GM19324 (cell line): ENCODE data around the gene TFDP1.

ENCODE experiments used
- ATAC-seq: cut with Tn5 transposase; IDR thresholded peaks from one replicate; pipeline ENCODE4 v1.9.1; 2021; ENCODE audit warnings: mild to moderate bottlenecking, moderate library complexity; ENCODE audit not compliant: unreplicated experiment, low FRiP score

Gene TFDP1

DNA sequence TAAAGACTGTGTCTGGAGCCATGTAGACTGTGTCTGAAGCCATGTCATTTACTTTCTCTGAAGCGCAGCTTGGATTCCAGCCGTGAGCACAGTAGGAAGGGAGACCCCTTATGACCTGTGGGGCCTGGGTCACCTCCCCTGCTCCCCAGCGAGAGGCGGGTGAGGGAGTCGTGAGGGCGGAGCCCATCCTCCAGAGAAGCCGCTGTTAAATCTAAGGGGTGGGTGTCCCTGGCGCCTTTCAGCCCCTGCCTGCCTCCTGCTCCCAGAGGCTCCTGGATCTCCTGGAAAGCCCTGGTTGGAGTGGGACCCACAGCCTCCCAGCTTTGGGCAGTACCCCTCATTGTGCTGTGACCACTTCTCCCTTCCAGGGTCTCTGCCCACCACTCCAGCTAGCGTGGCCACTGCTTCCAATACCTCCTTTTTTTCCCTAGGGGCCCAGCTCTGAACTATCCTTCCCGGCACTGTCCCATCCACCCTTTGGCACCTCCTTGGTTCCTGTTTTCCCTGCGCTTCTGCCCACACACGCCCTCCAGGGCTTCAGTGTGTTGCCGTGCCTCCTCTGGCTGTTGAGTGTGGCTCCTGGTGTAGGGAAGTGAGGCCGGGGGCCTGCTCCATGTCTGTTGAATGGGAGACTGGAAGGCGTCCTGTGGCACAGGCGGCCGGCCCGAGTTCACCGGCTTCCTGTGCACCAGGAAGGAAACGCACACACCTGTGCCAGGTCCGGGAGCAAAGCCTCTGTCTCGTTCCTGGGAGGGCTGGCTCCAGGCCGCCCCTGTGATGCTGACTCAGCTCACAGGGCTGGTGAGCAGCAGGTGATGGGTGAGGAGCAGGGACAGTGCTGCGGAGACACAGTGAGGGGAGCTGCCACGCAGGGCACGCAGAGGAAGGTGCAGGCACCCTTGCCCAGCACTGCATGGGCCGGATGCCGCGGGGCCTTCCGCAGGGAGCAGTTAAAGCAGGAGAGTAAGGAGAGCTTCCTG lies 44.0 kb downstream of the TFDP1 start:
- ATAC-seq = no peak

DNA sequence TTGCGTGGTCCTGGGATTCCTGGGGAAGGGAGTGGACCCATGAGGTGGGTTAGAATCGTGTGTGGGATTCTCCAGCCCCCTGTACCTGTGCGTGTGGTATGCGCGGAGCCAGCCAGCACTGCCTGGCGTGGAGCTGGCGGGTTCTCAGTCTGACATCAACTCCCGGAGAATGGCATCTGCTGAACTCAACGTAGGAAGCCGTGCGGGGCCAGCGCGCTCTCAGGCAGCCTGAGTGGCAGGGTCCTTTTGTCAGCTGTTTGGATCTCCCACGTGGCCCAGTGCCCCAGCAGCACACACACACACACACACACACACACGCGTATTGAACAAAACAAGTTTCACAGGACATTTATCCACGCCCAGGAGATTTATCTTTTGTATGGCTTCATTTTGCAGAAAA lies 45.3 kb downstream of the TFDP1 start:
- no peak for ATAC-seq

DNA sequence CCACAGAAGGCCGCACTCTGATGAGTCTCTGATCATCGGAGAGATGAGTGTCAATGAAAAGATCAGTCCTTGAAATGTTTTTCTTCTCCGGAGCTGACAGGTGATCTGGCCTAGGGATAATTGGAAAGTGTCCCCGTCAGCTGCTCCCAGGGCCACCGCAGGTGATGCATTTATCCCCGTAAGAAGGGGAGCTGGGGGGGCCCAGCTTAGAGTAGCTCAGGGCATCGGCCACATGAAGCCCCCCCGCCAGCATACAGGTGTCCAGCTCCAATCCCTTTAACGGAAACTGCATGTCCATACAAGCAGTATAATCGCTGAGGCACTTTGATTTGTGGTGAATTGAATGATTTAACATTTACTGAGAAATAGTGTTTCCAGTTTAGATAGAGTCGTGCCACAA lies 45.7 kb downstream of the TFDP1 start:
- no peak for ATAC-seq

DNA sequence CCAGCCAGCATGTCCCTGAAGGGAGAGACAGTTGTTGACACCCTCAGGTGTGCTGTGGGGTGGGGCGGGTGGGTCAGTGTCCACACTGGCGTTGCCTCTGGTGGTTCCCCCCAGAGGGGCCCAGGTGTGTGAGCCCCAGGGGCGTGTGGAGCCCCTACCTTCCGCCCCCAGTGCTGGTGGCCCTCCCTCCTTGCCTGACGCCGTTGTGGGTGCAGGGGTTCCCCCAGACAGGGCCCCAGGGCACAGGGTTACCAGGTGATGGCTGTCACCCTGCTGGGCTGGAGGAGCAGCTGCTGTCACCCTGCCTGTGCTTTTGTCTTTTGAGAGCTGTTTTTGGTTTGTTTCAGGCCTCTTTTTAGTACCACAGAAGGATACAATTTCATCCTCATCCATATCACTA lies 46.3 kb downstream of the TFDP1 start:
- ATAC-seq = no peak

DNA sequence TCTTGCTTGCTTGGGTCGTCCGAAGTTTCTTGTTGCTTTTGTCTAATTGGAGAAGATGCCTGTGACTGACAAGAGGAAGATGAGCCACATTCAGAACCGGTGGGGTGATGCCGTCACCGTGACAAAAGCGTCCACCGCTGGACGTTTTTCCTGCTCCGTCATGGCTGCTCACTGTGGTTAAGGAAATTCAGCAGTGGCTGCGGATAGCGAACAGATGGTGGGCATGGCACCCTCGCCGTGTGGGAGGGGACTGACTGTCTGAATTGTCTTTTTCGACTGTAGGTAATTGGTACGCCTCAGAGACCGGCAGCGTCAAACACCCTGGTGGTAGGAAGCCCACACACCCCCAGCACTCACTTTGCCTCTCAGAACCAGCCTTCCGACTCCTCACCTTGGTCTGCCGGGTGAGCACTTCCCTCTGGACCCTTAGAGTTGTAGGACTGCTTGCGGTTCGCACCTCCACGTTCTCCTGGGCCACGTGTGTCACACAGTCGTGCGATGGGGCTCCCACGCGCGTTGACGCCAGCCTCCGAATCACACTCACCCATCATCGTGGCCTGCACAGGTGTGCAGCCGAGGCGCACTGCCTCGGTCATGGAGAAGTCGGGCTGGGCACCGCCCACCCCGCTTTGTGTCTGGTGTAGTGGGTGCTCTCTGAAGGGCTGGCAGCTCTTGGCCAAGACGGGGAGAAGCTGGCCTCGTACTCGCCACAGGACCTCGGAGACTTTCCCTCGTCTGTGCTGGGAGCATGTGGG lies 47.0 kb downstream of the TFDP1 start:
- ATAC-seq = no peak

DNA sequence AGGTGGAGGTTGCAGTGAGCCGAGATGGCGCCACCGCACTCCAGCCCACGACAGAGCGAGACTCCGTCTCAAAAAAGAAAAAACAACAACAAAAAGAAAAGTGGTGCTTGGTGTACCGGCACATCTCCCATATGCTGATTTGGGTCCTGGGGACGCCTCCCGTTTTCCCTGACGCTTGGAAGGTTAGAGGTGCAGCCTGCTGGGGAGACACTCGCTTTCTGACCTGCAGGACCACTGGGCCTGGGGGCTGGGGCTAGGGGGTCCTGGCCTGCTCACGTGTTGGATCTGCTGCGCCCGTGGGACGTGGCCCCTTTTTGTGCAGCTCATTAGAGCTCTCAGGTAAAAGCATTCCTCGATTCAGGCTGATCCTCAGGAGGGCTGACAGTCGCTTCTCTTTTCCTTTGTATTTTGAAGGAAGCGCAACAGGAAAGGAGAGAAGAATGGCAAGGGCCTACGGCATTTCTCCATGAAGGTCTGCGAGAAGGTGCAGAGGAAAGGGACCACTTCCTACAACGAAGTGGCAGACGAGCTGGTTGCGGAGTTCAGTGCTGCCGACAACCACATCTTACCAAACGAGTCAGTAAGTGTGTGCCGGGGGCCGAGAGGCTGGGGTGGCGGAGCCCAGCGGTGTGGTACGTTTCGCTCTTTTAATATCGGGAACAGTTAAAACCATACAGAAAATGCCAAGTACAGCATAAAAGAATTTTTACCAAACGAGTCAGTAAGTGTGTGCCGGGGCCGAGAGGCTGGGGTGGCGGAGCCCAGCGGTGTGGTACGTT lies 48.3 kb downstream of the TFDP1 start:
- ATAC-seq = no peak

DNA sequence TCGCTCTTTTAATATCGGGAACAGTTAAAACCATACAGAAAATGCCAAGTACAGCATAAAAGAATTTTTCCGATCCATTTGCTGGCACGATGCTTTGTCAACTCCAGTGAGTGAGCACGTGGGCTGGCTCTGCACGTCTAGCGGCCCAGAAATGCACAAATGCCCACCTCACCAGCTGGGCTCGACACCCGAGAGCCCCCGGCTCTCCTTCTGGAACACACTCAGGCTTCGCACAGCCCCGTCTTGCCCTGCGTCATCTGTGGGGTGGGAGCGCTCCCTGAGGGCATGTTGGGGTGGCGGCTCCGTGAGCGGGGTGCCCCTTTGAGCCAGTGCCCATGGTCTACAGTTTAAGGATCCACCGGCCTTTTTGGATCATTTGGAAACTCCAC lies 48.9 kb downstream of the TFDP1 start:
- ATAC-seq = no peak

DNA sequence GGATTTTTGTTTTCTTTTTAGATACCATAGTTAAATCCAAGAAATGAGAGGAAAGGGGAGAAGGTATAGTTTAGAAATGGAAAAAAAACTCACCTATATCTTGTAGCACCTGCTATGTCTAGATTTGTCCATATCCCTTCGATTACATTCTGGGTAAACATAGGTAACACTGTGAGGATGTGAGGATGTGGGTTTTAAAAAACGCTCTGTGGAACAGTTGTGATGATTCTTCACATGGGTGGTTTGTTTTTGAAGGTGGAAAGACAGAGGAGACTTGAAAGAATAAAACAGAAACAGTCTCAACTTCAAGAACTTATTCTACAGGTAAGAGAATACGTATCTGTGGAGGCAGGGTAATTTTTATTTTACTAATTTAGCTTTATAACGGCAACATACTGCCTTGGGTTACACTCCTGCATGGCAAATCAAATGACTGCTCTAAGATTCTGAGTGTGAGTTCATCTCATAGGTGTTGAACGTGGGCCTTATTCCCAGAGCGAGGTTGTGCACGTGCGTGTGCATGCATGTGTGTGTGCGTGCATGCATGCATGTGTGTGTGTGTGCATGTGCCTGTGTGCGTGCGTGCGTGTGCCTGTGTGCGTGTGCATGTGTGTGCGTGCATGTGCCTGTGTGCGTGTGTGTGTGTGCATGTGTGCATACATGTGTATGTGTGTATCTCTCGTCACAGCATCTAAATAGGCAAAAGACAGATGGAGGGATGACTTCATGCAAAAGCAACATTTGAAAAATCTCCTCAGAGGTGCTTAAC lies 49.9 kb downstream of the TFDP1 start:
- no peak for ATAC-seq

DNA sequence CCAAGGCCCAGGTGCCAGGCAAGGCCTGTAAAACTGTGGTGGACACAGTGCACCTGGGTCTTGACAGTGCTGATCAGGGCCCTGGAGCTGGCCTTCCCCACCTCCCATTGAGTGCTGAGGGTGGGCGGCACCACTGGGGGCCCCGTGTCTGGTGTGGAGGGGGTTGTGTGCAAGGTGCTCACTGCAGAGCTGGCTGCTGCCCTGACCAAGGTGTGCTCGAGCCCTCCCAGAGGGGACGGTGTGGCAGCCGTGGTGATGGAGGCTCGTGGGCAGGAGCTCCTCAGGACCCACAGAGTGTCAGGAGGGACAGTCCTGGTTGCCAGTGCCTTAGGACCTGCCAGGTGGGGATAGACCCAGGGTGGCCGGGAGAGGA lies 50.5 kb downstream of the TFDP1 start:
- ATAC-seq = no peak

DNA sequence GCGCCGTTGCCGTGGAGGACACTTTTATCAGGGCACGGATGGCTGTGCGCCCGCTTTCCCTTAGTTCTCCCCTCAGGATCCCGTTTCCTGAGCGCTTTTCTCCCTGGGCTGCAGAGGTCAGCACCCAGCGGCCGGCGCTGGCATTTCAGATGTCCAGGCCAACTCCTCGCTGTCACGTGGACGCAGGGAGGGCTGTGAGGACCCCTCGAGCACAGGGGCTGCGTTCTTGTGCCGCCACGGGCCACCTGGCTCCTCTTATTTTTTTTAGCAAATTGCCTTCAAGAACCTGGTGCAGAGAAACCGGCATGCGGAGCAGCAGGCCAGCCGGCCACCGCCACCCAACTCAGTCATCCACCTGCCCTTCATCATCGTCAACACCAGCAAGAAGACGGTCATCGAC lies 51.2 kb downstream of the TFDP1 start:
- no peak for ATAC-seq

DNA sequence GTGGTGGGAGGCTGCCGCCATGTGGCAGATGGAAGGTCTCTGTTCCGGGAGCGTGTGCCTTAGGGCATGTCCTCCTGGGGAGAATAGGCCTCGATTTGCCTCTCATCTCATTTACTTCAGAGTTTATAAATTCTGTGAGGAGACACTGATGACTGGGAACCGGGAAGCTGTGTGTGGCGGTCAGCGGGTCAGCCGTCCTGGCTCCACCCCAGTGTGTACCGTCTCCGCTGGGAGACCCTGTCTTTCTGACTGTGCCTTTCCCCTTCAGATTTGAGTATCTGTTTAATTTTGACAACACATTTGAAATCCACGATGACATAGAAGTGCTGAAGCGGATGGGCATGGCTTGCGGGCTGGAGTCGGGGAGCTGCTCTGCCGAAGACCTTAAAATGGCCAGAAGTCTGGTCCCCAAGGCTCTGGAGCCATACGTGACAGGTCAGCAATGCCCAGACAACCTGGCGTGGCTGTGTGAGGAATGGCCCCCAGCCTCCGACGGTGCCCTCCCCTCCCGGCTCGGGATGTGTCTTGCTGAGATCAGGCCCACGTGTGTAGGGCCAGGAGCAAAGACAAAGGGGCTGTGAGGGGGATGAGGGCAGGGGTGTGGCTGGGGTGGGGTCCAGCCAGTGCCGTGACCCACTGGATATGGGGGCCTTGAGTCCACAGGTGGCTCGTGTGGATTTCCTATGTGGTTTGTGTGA lies 51.9 kb downstream of the TFDP1 start:
- no peak for ATAC-seq

DNA sequence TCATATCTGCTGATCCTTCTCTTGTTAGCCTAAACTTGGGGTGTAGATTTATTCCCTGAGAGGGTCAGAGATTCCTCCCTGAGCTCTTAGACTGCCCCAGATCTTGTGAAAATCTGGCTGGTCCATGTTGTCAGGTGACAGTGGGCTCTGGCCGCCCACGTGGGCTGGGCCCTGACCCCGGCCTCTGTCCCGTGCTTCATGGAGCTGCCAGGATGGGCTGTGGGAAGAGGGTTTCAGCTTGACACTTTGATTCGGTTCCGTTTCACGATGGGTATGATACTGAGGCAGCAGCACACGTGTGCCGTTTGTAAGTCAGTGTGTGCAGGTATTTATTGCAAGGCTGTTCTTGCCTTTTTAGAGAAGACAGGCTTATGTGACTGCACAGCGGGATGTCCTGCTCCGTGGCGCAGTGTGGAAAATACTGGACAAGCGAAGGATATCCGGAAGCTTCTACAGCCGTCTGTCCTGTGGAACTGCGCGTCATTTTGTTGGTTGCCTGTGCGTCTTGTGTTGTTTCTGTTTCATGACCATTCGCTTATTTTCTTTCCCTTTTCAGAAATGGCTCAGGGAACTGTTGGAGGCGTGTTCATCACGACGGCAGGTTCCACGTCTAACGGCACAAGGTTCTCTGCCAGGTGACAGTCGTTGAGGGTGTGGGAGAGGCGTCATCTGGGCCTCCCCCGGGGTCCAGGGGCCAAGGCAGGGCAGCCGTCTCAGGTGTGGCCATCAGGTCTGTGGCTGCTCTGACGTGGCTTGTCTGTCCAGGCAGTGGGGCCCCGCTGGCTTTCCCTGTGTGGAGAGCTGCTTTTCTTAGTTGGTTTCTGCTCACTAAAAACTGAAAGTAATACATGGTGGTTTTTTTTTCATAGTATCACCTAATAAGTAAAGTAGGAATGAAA lies 53.0 kb downstream of the TFDP1 start:
- no peak for ATAC-seq

DNA sequence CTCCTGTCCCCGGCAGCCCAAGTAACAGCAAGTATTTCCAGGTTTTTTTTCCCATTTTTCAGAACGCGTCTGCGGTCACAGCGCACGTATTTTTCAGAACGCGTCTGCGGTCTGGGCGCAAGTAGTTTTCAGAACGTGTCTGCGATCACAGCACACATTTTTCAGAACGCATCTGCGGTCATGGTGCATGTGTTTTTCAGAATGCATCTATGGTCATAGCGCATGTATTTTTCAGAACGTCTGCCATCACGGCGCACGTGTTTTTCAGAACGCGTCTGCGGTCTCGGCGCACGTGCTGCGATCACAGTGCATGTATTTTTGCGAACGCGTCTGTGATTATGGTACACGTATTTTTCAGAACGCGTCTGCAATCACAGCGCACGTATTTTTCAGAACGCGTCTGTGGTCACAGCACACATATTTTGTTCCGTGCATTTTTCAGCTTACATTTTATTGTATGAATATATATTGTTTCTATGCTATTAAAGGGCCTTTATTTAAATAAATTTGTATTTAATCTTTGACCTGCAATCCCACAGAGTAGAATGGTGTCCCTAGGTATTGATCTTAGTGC lies 53.7 kb downstream of the TFDP1 start:
- no peak for ATAC-seq

DNA sequence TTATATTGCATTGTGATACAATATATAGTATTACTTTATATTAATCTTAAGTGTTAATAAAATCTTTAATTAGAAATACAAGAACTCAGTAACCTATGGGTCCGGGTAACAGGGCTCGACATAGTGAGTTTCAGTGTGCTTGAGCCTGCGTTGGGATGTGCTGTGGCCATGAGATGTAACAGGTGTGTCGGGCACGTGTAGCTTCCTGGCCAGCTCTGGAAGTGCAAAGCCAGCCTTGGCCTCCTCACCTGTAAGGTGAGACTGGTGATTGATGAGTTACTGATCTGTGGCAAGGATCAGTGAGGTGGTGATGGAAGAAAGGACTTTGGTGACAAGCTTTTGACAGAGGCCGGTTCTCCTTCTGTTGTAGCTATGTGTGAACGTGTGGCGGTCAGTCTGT lies 54.3 kb downstream of the TFDP1 start:
- no peak for ATAC-seq

DNA sequence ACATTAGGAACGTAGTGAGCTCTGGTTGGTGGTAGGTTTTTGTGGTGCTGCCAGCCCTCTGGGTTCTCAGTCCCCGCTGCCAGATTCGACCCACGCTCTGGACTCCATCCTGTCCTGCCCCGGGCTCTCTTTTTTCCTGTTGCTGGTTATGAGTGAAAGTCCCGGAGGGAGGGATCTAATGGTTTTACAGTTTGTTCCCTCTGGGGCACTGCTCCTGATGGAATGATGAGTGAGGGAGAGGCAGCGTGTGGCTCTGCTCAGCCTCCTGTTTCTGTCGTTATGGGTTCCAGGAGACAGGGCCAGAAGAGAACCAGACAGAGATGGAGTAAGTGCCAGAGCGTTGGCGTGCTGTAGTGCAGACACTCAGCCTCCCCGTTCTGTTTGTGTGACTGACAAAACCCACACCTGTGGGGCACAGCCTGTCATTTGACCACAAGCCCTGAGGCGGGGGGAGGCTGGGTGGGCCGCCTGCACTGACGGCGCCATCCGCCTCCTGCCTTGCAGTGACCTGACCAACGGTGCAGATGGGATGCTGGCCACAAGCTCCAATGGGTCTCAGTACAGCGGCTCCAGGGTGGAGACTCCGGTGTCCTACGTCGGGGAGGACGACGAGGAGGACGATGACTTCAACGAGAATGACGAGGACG lies 55.2 kb downstream of the TFDP1 start:
- ATAC-seq = no peak

DNA sequence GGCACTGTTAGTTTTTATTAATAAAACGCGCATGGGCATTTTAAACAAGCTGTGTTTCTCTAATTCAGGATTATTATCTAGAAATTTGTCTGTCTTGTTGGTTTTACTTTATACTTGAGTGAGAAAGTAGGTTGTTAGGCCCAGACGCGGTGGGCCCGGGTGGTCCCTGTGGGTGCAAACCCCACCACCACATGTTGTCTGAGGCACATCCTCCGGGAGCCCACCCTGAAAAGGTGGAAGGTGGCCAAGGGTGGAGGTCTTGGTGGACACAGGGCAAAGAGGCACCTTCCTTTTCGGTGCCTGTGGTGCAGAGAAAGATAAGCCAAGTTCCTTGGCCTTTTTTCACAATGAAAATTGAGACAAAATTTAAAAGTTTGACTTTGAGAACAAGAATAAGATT lies 56.9 kb downstream of the TFDP1 start:
- no peak for ATAC-seq

DNA sequence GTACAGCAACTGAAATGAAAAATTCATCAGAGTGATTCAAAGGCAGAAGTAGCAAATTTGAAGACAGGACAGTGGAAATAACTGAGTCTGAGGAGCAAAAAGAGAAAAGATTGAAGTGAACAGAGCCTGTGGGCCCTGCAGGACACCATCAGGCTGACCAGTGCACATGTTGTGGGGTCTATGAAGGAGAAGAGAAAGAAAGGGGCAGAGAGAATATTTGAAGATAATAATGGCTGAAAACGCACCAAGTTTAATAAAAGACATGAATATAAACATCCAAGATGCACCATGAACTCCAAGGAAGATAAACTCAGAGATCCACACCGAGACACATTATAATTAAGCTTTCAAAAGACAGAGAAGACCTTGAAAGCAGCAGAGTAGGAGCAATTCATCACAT lies 58.0 kb downstream of the TFDP1 start:
- no peak for ATAC-seq

DNA sequence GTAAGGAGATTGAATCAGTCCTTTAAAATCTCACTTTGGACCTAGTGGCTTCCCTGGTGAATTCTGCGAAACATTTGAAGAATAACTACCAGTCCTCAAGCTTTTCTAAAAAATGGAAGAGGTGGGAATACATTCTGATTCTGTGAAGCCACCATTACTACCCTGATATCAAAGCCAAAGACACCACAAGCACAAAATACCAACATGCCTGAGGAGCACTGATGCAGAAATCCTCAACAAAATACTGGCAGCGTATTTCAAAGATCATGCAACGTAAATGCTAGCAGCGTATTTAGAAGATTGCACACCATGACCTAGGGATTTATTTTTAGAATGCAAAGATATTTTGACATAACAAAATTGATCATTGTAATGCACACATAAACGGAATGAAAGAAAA lies 59.0 kb downstream of the TFDP1 start:
- ATAC-seq = no peak
